Chondrocyte (in vitro differentiated cells): Measurements from ENCODE around the gene FN3K. TPM values are rescaled to one million over a fixed set of nuclear protein-coding genes. Genes with fewer than 3 reads are reported as not detected.

ENCODE experiments used
- DNase-seq: peaks from one replicate; pipeline ENCODE4 v3.0.0; 2021; ENCODE audit warnings: mixed read lengths, low spot score
- H3K27ac Mint-ChIP-seq: one replicate; pipeline ENCODE4 v1.8.0; 2021; ENCODE audit warnings: mild to moderate bottlenecking, moderate library complexity, mixed read lengths; ENCODE audit not compliant: unreplicated experiment
- H3K27me3 Mint-ChIP-seq: 2 replicates; pipeline ENCODE4 v1.8.0; 2021; ENCODE audit warnings: low read depth, mixed read lengths
- H3K36me3 Mint-ChIP-seq: 2 replicates; pipeline ENCODE4 v1.8.0; 2021; ENCODE audit warnings: low read depth, mixed read lengths
- H3K4me1 Mint-ChIP-seq: 2 replicates; pipeline ENCODE4 v1.8.0; 2021; ENCODE audit warnings: low read depth, mild to moderate bottlenecking, mixed read lengths
- H3K4me3 Mint-ChIP-seq: one replicate; pipeline ENCODE4 v1.8.0; 2021; ENCODE audit warnings: mild to moderate bottlenecking, moderate library complexity, mixed read lengths; ENCODE audit not compliant: unreplicated experiment
- H3K9me3 Mint-ChIP-seq: 2 replicates; pipeline ENCODE4 v1.8.0; 2021; ENCODE audit warnings: low read depth, mixed read lengths
- CTCF ChIP-seq: fragments of 200-600 bp; sonication (generic); IDR thresholded peaks from 2 replicates; pipeline ENCODE4 v1.5.0; 2021; ENCODE audit warnings: antibody characterized with exemption, mild to moderate bottlenecking, moderate library complexity
- total RNA-seq: library from RNA; stranded (reverse); gene quantifications from 3 replicates; pipeline ENCODE4 v1.2.1, GENCODE V29; 2021

FN3K gene
- total RNA-seq, 1 donor from 2014 or later = 19.0 TPM

- no peaks in the 10 kb centered on the region for H3K27me3 Mint-ChIP-seq
- no peak for TF ChIP-seq CTCF
- peaks cover 13% of the 10 kb centered on the region for H3K4me1 Mint-ChIP-seq
- H3K27ac Mint-ChIP-seq = no peak overlapping the region
- peaks cover 7% of the 10 kb centered on the region for H3K36me3 Mint-ChIP-seq
- H3K9me3 Mint-ChIP-seq = peaks cover 12% of the 10 kb centered on the region
- no peak overlapping the region for H3K4me3 Mint-ChIP-seq
- no peak for DNase-seq
These were observed 13.3 kb downstream of the FN3K start for GRCh38 chr17:82748756-82749155.

DNA sequence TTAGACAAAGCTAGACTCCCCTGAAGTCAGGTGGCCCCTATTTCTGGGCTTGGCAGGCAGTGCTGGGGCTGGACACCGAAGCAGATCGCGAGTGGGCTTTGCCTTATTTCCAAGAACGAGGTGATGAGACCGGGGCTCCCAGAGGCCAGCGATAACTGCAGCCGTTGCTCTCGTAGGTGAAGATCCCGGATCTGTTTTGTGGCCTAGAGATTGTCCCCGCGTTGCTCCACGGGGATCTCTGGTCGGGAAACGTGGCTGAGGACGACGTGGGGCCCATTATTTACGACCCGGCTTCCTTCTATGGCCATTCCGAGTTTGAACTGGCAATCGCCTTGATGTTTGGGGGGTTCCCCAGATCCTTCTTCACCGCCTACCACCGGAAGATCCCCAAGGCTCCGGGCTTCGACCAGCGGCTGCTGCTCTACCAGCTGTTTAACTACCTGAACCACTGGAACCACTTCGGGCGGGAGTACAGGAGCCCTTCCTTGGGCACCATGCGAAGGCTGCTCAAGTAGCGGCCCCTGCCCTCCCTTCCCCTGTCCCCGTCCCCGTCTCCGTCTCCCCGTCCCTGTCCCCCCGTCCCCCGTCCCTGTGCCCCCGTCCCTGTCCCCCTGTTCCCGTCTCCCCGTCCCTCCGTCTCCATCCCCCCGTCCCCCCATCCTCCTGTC lies 15.0 kb downstream of the FN3K start:
- Mint-ChIP-seq H3K4me3 (no peak overlapping the region), H3K9me3 (peaks cover 10% of the 10 kb centered on the region), H3K36me3 (peaks cover 6% of the 10 kb centered on the region), H3K27ac (no peak overlapping the region), H3K4me1 (peaks cover 25% of the 10 kb centered on the region), H3K27me3 (no peaks in the 10 kb centered on the region)
- no peak for TF ChIP-seq CTCF
- no peak for DNase-seq

- Mint-ChIP-seq H3K27me3 (no peaks in the 10 kb centered on the region), H3K4me3 (peak overlapping the region; percentile 40), H3K4me1 (peaks cover 30% of the 10 kb centered on the region), H3K27ac (no peak overlapping the region), H3K36me3 (peaks cover 5% of the 10 kb centered on the region), H3K9me3 (peaks cover 5% of the 10 kb centered on the region)
- peak; percentile 68 for DNase-seq
- no peak for TF ChIP-seq CTCF
These were observed 15.8 kb downstream of the FN3K start for GRCh38 chr17:82751171-82751570.

DNA sequence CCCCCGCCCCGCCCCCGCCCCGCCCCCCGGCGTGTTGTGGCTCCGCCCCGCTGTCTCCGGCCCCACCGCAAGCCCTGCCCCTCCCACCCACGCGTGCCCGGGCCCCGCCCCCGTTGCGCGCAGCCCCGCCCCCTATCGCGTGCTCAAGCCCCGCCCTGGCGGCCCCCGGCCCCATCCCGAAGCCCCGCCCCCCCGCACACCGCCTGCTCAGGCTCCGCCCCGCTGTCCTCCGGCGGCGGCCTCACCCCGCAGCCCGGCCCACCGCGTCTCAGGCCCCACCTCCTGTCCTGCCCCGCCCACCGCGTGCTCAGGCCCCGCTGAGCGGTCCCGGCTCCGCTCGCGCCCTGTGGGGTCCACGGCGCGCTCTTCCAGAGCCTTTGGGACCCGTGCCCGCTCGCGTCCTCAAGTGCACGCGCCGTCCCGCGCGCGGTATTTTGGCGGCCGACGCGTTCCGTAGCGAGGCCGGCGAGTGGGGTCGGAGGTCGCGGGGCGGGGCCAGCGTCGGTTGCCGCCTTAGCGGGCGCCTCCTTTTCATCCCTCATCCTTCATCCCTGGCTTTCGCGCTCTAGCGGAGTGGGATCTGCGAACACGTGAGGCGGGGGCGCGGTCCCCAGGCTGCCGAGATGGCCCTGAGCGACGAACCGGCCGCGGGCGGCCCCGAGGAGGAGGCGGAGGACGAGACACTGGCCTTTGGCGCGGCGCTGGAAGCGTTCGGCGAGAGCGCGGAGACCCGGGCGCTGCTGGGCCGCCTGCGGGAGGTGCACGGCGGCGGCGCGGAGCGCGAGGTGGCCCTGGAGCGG lies 16.4 kb downstream of the FN3K start, which contains the start of gene TBCD:
Gene TBCD (plus strand): TSS at position 495 of the 800 bp plus-strand sequence. CDS start 129 bp downstream, at position 624.
- H3K36me3 Mint-ChIP-seq = peaks cover 3% of the 10 kb centered on the region
- no peak for TF ChIP-seq CTCF
- H3K4me1 Mint-ChIP-seq = peaks cover 30% of the 10 kb centered on the region
- H3K9me3 Mint-ChIP-seq = peaks cover 3% of the 10 kb centered on the region
- H3K4me3 Mint-ChIP-seq = peak within 1 kb of the TSS; percentile 85
- DNase-seq = peak; percentile 80
- H3K27ac Mint-ChIP-seq = peak within 1 kb of the TSS; percentile 89
- H3K27me3 Mint-ChIP-seq = no peaks in the 10 kb centered on the region

GRCh38 chr17:82752371-82753200 lies 17.2 kb downstream of the FN3K start:
- Mint-ChIP-seq H3K4me1 (peaks cover 30% of the 10 kb centered on the region), H3K36me3 (peaks cover 2% of the 10 kb centered on the region), H3K27me3 (no peaks in the 10 kb centered on the region), H3K27ac (peak overlapping the region; percentile 89), H3K4me3 (peak overlapping the region; percentile 85), H3K9me3 (no peaks in the 10 kb centered on the region)
- DNase-seq = no peak
- TF ChIP-seq CTCF = no peak
